NCI-H2081 (cell line): ENCODE results near the gene AGAP1.

Experiments
- DNase-seq, 2 experiments: peaks; one replicate each; lab custom pipeline; 2025; lab: John Stamatoyannopoulos, UW

AGAP1 gene

GRCh38 chr2:235493775-235494715, at the start of gene AGAP1:
Gene AGAP1, plus strand, starts transcription at chr2:235494043.
- peak; percentile 84 to 88 for DNase-seq

- no peak for DNase-seq
These were observed 49.7 kb upstream of the AGAP1 start for GRCh38 chr2:235444101-235444597.

- DNase-seq = no peak
These were observed 48.7 kb upstream of the AGAP1 start for GRCh38 chr2:235445116-235445515.

- no peak for DNase-seq
These were observed 47.8 kb upstream of the AGAP1 start for GRCh38 chr2:235446082-235446481.

- no peak for DNase-seq
These were observed 46.6 kb upstream of the AGAP1 start for GRCh38 chr2:235447210-235447609.

- DNase-seq = no peak
These were observed 44.3 kb upstream of the AGAP1 start for GRCh38 chr2:235449568-235449967.

- DNase-seq = no peak
These were observed 40.2 kb upstream of the AGAP1 start for GRCh38 chr2:235453605-235454151.

- peak in 1 of 2 experiments; percentile 47 for DNase-seq
These were observed 35.0 kb upstream of the AGAP1 start for GRCh38 chr2:235458839-235459273.

- DNase-seq = no peak
These were observed 33.2 kb upstream of the AGAP1 start for GRCh38 chr2:235460548-235461047.

GRCh38 chr2:235461763-235462414, 32.0 kb upstream of the AGAP1 start:
- no peak for DNase-seq

GRCh38 chr2:235462415-235462790, 31.4 kb upstream of the AGAP1 start:
- no peak for DNase-seq

- DNase-seq = no peak
These were observed 29.9 kb upstream of the AGAP1 start for GRCh38 chr2:235463893-235464292.

GRCh38 chr2:235467588-235467987, 26.3 kb upstream of the AGAP1 start:
- DNase-seq = no peak

GRCh38 chr2:235468978-235469655, 24.7 kb upstream of the AGAP1 start:
- DNase-seq = peak in 1 of 2 experiments; percentile 16

- DNase-seq = no peak
These were observed 22.6 kb upstream of the AGAP1 start for GRCh38 chr2:235471186-235471747.

GRCh38 chr2:235472443-235472842, 21.4 kb upstream of the AGAP1 start:
- DNase-seq = no peak

GRCh38 chr2:235478609-235479008, 15.2 kb upstream of the AGAP1 start:
- DNase-seq = no peak

GRCh38 chr2:235479604-235480003, 14.2 kb upstream of the AGAP1 start:
- DNase-seq = no peak

- DNase-seq = no peak
These were observed 13.2 kb upstream of the AGAP1 start for GRCh38 chr2:235480614-235481013.

- no peak for DNase-seq
These were observed 10.5 kb upstream of the AGAP1 start for GRCh38 chr2:235483313-235483712.

GRCh38 chr2:235485362-235485761, 8.5 kb upstream of the AGAP1 start:
- no peak for DNase-seq

GRCh38 chr2:235486729-235487128, 7.1 kb upstream of the AGAP1 start:
- DNase-seq = no peak
